Thymus (tissue), 11 donors: ENCODE data around the gene CRABP2. TPM values are rescaled to one million over a fixed set of nuclear protein-coding genes. Genes with fewer than 3 reads are reported as not detected.

ENCODE experiments used
- DNase-seq, 9 donors: peaks; one replicate each; pipeline ENCODE4 v3.0.0-alpha.2; 2013; ENCODE audit warnings: low spot score in 9 of 9, low read depth in 6 of 9, missing footprints in 1 of 9
- H3K27ac ChIP-seq, 2 donors: one replicate each; pipeline ENCODE4 v1.5.1; 2013; ENCODE audit warnings: control low read depth in 1 of 2, low read depth in 1 of 2, low read length in 1 of 2, mild to moderate bottlenecking in 1 of 2, moderate library complexity in 1 of 2
- H3K27me3 ChIP-seq, 2 donors: one replicate each; pipeline ENCODE4 v1.5.1; 2013; ENCODE audit warnings: low read length in 1 of 2; ENCODE audit not compliant: control insufficient read depth in 2 of 2, insufficient read depth in 1 of 2
- H3K36me3 ChIP-seq, 2 donors: one replicate each; pipeline ENCODE4 v1.5.1; 2013; ENCODE audit warnings: low read length in 1 of 2, mild to moderate bottlenecking in 1 of 2, moderate library complexity in 1 of 2; ENCODE audit not compliant: control insufficient read depth in 2 of 2, insufficient read depth in 2 of 2
- H3K4me1 ChIP-seq, 2 donors: one replicate each; pipeline ENCODE4 v1.5.1; 2013; ENCODE audit warnings: low read length in 2 of 2; ENCODE audit not compliant: control insufficient read depth in 2 of 2, insufficient read depth in 2 of 2
- H3K4me3 ChIP-seq, 2 donors: one replicate each; pipeline ENCODE4 v1.5.1; 2013; ENCODE audit warnings: low read length in 2 of 2, control low read depth in 1 of 2, mild to moderate bottlenecking in 1 of 2
- H3K9me3 ChIP-seq, 2 donors: one replicate each; pipeline ENCODE4 v1.5.1; 2013; ENCODE audit warnings: low read length in 1 of 2, mild to moderate bottlenecking in 1 of 2; ENCODE audit not compliant: control insufficient read depth in 2 of 2, insufficient read depth in 1 of 2
- WGBS: extraction: QIAGEN DNeasy Blood & Tissue Kit; methylation state at CpG from one replicate; pipeline ENCODE4 v1.1.7; 2013; 5-methylcytosine and 5-hydroxymethylcytosine counted together
- polyA plus RNA-seq: library from polyadenylated mRNA; stranded (reverse); fragments of 200-250 nt; gene quantifications from one replicate; pipeline ENCODE4 v1.2.3, GENCODE V29; 2013
- total RNA-seq: library from RNA; stranded (reverse); fragments of 120-200 nt; gene quantifications from one replicate; pipeline ENCODE4 v1.2.4, GENCODE V29; 2013
- donor health status: healthy.

The CRABP2 gene
- total and polyA plus RNA-seq, 2 donors, result 20.7 to 75.0 TPM

GRCh38 chr1:156677616-156678596, 27.5 kb downstream of the CRABP2 start:
- DNase-seq, result peak in 1 of 9 donors; percentile 57
- Histone ChIP-seq H3K4me1 (peaks cover 0 to 5% of the 10 kb centered on the region in 2 donors), H3K27ac (no peak overlapping the region), H3K27me3 (peaks cover 48 to 97% of the 10 kb centered on the region in 2 donors), H3K9me3 (peaks cover 0 to 3% of the 10 kb centered on the region in 2 donors), H3K4me3 (no peak overlapping the region), H3K36me3 (no peaks in the 10 kb centered on the region)
- 5% methylated on average over 22 of the region's 22 CpGs for WGBS

- Histone ChIP-seq H3K27ac (no peak within 1 kb of the TSS), H3K27me3 (peaks cover 48 to 97% of the 10 kb centered on the region in 2 donors), H3K36me3 (no peaks in the 10 kb centered on the region), H3K4me1 (peaks cover 0 to 5% of the 10 kb centered on the region in 2 donors), H3K4me3 (no peak within 1 kb of the TSS), H3K9me3 (peaks cover 0 to 3% of the 10 kb centered on the region in 2 donors)
- whole genome bisulfite sequencing, result 6% methylated on average over 70 of the region's 70 CpGs
- no peak for DNase-seq
Measured at GRCh38 chr1:156676820-156677615, 28.4 kb downstream of the CRABP2 start, which contains the start of gene NES. Gene NES (minus strand): TSS chr1:156677407. CDS start chr1:156677264, 143 bp downstream.

DNA sequence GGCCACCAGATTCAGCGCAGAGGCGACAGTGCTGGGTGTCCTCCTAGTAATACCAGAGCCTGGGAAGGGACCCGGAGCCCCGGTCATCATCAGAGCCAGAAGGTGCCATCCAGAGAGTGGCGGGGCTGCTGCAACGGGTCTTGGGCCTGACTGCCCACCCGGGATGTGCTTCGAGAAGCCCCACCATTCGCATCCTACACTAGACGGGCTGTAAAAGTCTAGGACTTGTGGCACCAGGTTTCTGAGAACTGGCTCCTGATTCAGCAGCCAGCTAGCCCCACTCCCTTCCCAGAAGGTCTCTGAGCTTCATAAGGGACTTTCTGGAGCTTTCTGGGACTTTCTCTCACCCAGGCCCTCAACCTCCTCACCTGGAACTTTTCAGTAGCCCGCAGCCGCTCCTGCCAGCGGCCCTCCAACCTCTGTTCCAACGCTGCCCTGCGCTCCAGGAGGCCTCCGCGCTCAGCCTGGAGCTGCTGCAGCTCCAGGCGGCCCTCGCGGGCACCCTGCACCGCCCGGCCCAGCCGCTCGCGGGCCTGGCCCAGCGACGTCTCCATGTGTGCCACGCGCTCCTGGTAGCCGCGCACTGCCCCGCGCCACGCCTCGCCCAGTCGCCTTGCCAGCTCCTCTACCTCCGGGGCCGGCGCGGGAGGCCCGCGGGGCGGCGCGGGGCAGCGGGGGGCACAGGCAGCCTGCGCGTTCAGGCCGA, 29.1 kb downstream of the CRABP2 start:
- peaks cover 0 to 5% of the 10 kb centered on the region in 2 donors for H3K4me1 ChIP-seq
- peaks cover 0 to 3% of the 10 kb centered on the region in 2 donors for H3K9me3 ChIP-seq
- no peaks in the 10 kb centered on the region for H3K36me3 ChIP-seq
- DNase-seq, result no peak
- WGBS, result 37% methylated on average over 49 of the region's 49 CpGs
- H3K27me3 ChIP-seq, result peaks cover 48 to 97% of the 10 kb centered on the region in 2 donors
- no peak overlapping the region for H3K4me3 ChIP-seq
- H3K27ac ChIP-seq, result no peak overlapping the region

DNA sequence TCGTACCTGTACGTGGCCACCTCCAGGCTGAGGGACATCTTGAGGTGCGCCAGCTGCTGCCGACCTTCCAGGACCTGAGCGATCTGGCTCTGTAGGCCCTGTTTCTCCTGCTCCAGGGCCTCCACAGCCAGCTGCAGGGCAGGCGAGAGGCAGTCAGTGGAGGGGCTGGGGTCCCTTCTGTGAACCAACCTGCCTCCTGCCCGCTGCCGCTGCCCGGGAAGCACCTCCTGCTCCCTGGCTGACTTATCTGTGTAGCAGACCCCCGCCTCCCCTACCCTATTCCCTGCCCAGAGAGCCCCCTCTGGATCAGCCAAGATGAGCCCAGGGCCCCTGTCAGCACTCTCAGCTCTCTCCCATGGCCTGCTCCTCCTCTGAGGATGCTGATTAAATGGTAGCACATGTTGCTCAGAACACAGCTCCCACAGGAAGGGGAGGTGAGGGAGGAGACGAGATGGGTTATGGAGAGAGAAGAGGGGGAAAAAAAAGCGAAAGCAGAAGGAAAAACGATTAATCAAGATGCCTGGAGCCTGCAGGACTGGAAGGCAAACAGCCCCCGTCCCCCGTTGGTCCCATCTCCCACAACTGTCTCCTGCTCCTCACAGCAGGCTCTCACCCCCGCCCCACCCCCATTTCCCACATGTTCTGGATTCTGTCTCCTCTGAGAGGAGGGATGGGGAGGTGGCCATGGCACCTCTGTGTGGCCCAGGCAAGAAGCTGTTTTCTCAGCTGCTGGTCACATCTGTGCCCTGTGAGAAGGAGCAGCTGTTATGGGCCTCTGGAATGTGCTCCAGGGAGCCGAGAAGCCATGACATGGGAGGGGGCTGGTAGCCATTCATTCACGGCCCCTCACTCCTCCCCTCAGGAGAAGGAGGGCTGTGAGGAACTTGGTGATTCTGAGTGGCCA, 29.9 kb downstream of the CRABP2 start:
- Histone ChIP-seq H3K27me3 (peaks cover 49 to 98% of the 10 kb centered on the region in 2 donors), H3K36me3 (no peaks in the 10 kb centered on the region), H3K4me3 (no peak overlapping the region), H3K27ac (no peak overlapping the region), H3K9me3 (no peaks in the 10 kb centered on the region), H3K4me1 (peaks cover 0 to 5% of the 10 kb centered on the region in 2 donors)
- WGBS, result 86% methylated on average over 18 of the region's 18 CpGs
- DNase-seq, result no peak

DNA sequence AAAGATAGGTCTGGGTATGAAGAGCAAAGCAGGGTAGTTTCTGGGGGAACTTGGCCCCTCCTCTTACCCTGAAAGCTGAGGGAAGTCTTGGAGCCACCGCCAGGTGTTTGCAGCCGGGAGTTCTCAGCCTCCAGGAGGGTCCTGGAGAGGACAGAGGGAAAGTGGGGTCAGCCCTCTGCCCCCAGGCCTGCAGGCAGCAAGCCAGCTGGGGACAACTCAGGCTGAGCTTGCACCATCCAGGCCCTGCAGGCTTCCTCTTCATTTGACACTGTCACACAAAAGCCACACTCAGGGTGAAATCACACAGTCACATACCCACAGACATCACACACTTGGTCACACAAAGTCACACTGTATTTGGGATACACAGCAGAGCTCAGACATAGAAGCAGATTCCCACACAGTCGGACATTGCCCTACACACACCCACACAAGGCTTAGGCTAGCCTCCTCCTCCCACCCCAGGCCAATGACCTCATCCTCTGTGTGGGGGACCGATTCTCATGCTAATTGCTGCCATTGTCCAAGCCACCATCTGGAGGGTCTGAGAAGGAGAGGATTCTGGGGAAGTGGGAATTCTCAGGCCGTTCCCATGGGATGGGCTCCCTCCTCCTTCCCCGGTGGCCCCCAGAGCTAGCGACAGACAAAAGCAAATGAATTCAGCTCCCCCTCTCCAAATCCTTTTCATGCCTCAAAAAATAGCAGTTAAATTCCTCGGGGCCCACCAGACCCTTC, 31.8 kb downstream of the CRABP2 start:
- no peaks in the 10 kb centered on the region for H3K36me3 ChIP-seq
- no peak overlapping the region for H3K27ac ChIP-seq
- peaks cover 0 to 5% of the 10 kb centered on the region in 2 donors for H3K4me1 ChIP-seq
- no peak overlapping the region for H3K4me3 ChIP-seq
- peaks cover 40 to 97% of the 10 kb centered on the region in 2 donors for H3K27me3 ChIP-seq
- H3K9me3 ChIP-seq, result no peaks in the 10 kb centered on the region
- DNase-seq, result no peak
- 78% methylated on average over 8 of the region's 8 CpGs for WGBS

- no peak for DNase-seq
- no peaks in the 10 kb centered on the region for H3K9me3 ChIP-seq
- no peaks in the 10 kb centered on the region for H3K36me3 ChIP-seq
- no peak overlapping the region for H3K27ac ChIP-seq
- 97% methylated on average over 2 of the region's 2 CpGs for WGBS
- H3K4me1 ChIP-seq, result no peaks in the 10 kb centered on the region
- H3K4me3 ChIP-seq, result no peak overlapping the region
- peaks cover 23 to 86% of the 10 kb centered on the region in 2 donors for H3K27me3 ChIP-seq
Measured at GRCh38 chr1:156671804-156672203, 33.6 kb downstream of the CRABP2 start.

DNA sequence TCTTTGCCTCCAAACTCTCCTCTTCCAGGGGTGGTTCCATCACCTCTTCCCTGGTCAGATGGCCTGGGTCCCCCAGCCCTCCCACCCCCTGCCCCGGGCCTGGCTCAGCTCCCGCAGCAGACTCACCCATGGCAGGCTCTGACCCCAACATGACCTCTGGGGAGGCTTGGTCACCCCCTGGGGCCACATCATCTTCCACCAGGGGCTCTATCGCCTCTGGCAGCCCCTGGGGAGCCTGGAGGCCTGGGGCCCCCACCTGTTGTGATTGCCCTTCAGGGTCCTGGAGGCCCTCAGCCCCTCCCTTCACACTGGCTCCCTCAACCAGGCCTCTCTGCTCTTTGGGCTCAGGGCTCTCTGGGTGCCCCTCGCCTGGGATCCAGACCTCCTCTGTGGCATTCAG, 34.6 kb downstream of the CRABP2 start:
- DNase-seq, result no peak
- no peaks in the 10 kb centered on the region for H3K9me3 ChIP-seq
- no peaks in the 10 kb centered on the region for H3K4me1 ChIP-seq
- 94% methylated on average over 4 of the region's 4 CpGs for WGBS
- no peaks in the 10 kb centered on the region for H3K36me3 ChIP-seq
- H3K4me3 ChIP-seq, result no peak overlapping the region
- H3K27ac ChIP-seq, result no peak overlapping the region
- H3K27me3 ChIP-seq, result peaks cover 13 to 79% of the 10 kb centered on the region in 2 donors
